ENCODE results near the gene ZNF330. TPM values are rescaled to one million over a fixed set of nuclear protein-coding genes. Genes with fewer than 3 reads are reported as not detected.
"Not testable (repeated sequence)": the region's sequence is repeated elsewhere in the genome, so short reads cannot be mapped to it uniquely, and the experiment has no call there.

The ZNF330 gene
- total and polyA plus RNA-seq, 9 donors, result 11.9 to 41.8 (median 34.5) TPM

DNA sequence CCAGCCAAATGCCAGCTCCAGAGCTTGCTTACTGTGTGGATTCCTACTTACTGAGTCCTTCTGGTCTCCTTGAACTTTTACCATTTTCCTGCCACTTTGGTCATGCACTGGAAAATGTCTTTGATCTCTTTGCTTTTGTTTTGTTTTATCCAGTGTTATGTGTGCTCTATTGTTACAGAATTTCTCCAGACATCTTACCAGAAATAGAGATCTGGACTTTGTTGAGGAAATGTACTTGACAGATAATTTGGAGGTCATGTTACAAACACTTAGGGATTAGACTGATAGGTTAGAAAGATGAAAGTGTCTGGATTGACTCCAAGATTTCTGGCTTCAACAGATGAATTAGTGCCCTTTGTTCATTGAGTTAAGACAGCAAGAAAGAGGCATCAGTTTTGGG is 5.7 kb upstream of the ZNF330 start:
- Histone ChIP-seq H3K27me3 (no peaks in the 10 kb centered on the region), H3K4me1 (ENCODE audit: insufficient read depth) (no peaks in the 10 kb centered on the region), H3K9me3 (no peaks in the 10 kb centered on the region), H3K4me3 (no peak overlapping the region), H3K27ac (no peak overlapping the region), H3K36me3 (no peaks in the 10 kb centered on the region)
- intact Hi-C loops (cut with DNase I), result no loop called here
- TF ChIP-seq, protein P1, sequence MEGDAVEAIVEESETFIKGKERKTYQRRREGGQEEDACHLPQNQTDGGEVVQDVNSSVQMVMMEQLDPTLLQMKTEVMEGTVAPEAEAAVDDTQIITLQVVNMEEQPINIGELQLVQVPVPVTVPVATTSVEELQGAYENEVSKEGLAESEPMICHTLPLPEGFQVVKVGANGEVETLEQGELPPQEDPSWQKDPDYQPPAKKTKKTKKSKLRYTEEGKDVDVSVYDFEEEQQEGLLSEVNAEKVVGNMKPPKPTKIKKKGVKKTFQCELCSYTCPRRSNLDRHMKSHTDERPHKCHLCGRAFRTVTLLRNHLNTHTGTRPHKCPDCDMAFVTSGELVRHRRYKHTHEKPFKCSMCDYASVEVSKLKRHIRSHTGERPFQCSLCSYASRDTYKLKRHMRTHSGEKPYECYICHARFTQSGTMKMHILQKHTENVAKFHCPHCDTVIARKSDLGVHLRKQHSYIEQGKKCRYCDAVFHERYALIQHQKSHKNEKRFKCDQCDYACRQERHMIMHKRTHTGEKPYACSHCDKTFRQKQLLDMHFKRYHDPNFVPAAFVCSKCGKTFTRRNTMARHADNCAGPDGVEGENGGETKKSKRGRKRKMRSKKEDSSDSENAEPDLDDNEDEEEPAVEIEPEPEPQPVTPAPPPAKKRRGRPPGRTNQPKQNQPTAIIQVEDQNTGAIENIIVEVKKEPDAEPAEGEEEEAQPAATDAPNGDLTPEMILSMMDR (IDR thresholded peaks at IDR 0.05), result no peak
- no peak for DNase-seq

DNA sequence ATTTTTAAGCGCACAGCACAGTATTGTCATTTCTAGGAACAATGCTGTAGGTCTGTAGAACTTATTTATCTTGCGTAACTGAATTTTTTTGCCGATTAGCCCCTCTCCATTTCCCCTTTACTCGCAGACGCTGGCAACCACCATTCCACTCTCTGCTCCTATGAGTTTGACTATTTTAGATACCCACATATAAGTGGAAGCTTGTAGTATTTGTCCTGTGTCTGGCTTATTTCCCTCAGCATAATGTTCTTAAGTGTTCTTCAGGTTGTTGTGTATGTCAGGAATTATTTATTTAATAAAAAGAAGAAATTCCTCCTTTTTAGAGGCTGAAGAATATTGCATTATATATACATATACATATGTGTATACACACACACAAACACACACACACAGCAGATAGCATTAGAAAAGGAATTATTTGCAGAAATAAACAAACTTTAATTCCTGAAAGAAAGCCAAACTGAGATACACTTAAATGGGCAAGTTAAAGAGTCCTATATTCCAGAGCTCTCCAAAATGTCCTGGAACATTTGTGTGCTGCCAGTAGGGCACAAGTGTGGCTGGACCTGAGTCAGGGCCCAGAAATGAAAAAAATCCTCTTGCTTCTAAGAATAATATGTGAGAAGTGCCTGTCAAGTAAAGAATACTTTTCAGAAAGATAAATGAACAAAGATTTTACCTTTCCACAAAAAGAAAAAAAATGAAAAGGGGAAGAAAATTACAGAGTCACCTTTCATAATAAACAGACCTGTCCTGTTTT is 4.5 kb upstream of the ZNF330 start:
- DNase-seq, result no peak
- intact Hi-C loops (cut with DNase I), result no loop called here
- Histone ChIP-seq H3K27ac (no peak overlapping the region), H3K36me3 (no peaks in the 10 kb centered on the region), H3K4me1 (ENCODE audit: insufficient read depth) (no peaks in the 10 kb centered on the region), H3K9me3 (no peaks in the 10 kb centered on the region), H3K27me3 (no peaks in the 10 kb centered on the region), H3K4me3 (no peak overlapping the region)
- WGBS, 3 donors, result 78 to 85% (median 78%) methylated on average over 5 of the region's 5 CpGs
- TF ChIP-seq, protein P1 (IDR thresholded peaks at IDR 0.05), result no peak
- TF ChIP-seq POLR2A (IDR thresholded peaks at IDR 0.05), result no peak
- no peak for TF ChIP-seq EP300 (IDR thresholded peaks at IDR 0.05)

DNA sequence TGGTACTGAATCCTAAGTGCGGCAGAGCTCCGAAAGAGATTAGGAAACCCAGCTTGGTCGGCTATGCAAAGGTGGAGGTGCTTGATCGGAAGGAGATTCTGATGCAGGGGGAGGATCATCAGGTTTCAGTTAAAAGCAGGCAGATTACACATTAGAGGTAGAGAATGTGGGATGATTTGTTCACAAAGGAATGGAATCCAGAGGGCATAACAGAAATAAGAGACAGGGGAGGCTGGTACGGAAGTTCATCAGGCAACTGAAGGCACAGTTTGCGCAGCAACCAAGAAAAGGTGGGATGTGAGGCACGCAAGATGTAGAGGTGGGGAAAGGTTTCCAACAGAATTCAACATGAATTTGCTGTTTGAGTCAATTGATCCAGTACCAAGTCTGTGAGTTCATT is 424 bp upstream of the ZNF330 start:
- 67 to 78% (median 75%) methylated on average over 7 of the region's 7 CpGs for whole genome bisulfite sequencing, 3 donors
- H3K27ac ChIP-seq, result no peak overlapping the region
- no peak for DNase-seq
- no peaks in the 10 kb centered on the region for H3K4me1 ChIP-seq (ENCODE audit: insufficient read depth)
- H3K4me3 ChIP-seq, result peak overlapping the region; percentile 100
- H3K36me3 ChIP-seq, result no peaks in the 10 kb centered on the region
- H3K27me3 ChIP-seq, result no peaks in the 10 kb centered on the region
- intact Hi-C loops (cut with DNase I), result no loop called here
- TF ChIP-seq, protein P1 (IDR thresholded peaks at IDR 0.05), result no peak
- TF ChIP-seq POLR2A (IDR thresholded peaks at IDR 0.05), result no peak
- TF ChIP-seq EP300 (IDR thresholded peaks at IDR 0.05), result no peak
- no peaks in the 10 kb centered on the region for H3K9me3 ChIP-seq

DNA sequence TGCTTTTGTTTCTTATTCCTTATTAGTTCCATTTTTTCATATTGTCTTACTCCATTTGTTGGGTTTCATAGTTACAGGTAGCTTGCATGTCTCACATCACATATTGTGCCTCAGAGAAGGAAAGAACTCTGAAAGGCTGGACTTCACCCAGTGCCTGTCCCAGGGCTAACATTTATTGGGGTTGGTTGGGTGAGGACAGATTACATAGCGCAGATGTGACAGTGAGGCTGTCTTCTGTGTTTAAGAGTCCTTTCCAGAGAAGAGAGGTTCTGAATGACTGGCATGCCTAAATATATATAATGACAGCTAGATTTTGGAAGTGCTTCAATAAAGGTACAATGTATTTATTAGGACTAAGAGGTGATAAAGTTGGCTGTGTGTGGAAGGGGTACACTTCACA is 2.7 kb downstream of the ZNF330 start:
- Histone ChIP-seq H3K27ac (no peak overlapping the region), H3K36me3 (no peaks in the 10 kb centered on the region), H3K9me3 (no peaks in the 10 kb centered on the region), H3K4me3 (no peak overlapping the region), H3K4me1 (ENCODE audit: insufficient read depth) (no peaks in the 10 kb centered on the region), H3K27me3 (no peaks in the 10 kb centered on the region)
- 100% methylated on average over 1 of the region's 1 CpG for WGBS, 3 donors
- TF ChIP-seq, protein P1 (IDR thresholded peaks at IDR 0.05), result no peak
- TF ChIP-seq EP300 (IDR thresholded peaks at IDR 0.05), result no peak
- TF ChIP-seq POLR2A (IDR thresholded peaks at IDR 0.05), result no peak
- DNase-seq, result no peak
- intact Hi-C loops (cut with DNase I), result no loop called here

DNA sequence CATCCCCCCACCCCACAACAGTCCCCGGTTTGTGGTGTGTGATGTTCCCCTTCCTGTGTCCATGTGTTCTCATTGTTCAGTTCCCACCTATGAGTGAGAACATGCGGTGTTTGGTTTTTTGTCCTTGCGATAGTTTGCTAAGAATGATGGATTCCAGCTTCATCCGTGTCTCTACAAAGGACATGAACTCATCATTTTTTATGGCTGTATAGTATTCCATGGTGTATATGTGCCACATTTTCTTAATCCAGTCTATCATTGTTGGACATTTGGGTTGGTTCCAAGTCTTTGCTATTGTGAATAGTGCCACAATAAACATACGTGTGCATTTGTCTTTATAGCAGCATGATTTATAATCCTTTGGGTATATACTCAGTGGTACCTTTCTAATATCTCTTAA is 6.6 kb downstream of the ZNF330 start:
- intact Hi-C loops (cut with DNase I); H3K36me3 ChIP-seq; H3K4me1 ChIP-seq (ENCODE audit: insufficient read depth); H3K27me3 ChIP-seq; DNase-seq; H3K27ac ChIP-seq; H3K4me3 ChIP-seq; H3K9me3 ChIP-seq: not testable (repeated sequence)
- 93 to 99% (median 97%) methylated on average over 5 of the region's 5 CpGs for WGBS, 3 donors
